ENCODE results near the gene PTGES3.

- no peak for TF ChIP-seq CTCF (IDR thresholded peaks at IDR 0.05)
- TF ChIP-seq POLR2A (IDR thresholded peaks at IDR 0.05): no peak
Observed at GRCh38 chr12:56721721-56722120, 33.6 kb upstream of the PTGES3 start.

All from body of pancreas (tissue), 4 donors.